HG03039 (cell line): Measurements from ENCODE around the gene TMOD3.

Experiments used
- ATAC-seq: cut with Tn5 transposase; IDR thresholded peaks from one replicate; pipeline ENCODE4 v1.9.1; 2021; ENCODE audit warnings: mild to moderate bottlenecking, moderate library complexity; ENCODE audit not compliant: unreplicated experiment

TMOD3 gene

GRCh38 chr15:51907136-51907862 lies 77.8 kb downstream of the TMOD3 start:
- no peak for ATAC-seq

- ATAC-seq: no peak
Measured at GRCh38 chr15:51908316-51908715, 78.9 kb downstream of the TMOD3 start.

GRCh38 chr15:51909584-51909983 lies 80.1 kb downstream of the TMOD3 start:
- ATAC-seq: no peak

GRCh38 chr15:51912528-51912927 lies 83.1 kb downstream of the TMOD3 start:
- ATAC-seq: no peak

GRCh38 chr15:51917493-51917892 lies 88.0 kb downstream of the TMOD3 start:
- no peak for ATAC-seq

- ATAC-seq: no peak
Measured at GRCh38 chr15:51924156-51925068, 95.0 kb downstream of the TMOD3 start.

- no peak for ATAC-seq
Measured at GRCh38 chr15:51926809-51927208, 97.4 kb downstream of the TMOD3 start.

GRCh38 chr15:51931016-51931415 lies 101.6 kb downstream of the TMOD3 start:
- ATAC-seq: no peak

- no peak for ATAC-seq
Measured at GRCh38 chr15:51931638-51932037, 102.2 kb downstream of the TMOD3 start.

- no peak for ATAC-seq
Measured at GRCh38 chr15:51932161-51932560, 102.7 kb downstream of the TMOD3 start.

- peak; percentile 82 for ATAC-seq
Measured at GRCh38 chr15:51935466-51936104, 106.1 kb downstream of the TMOD3 start.

GRCh38 chr15:51936105-51936478 lies 106.6 kb downstream of the TMOD3 start:
- no peak for ATAC-seq

- no peak for ATAC-seq
Measured at GRCh38 chr15:51938286-51938685, 108.8 kb downstream of the TMOD3 start.

GRCh38 chr15:51939216-51939615 lies 109.8 kb downstream of the TMOD3 start:
- ATAC-seq: no peak

GRCh38 chr15:51947124-51947523 lies 117.7 kb downstream of the TMOD3 start:
- ATAC-seq: no peak

GRCh38 chr15:51952805-51953204 lies 123.4 kb downstream of the TMOD3 start:
- no peak for ATAC-seq

- no peak for ATAC-seq
Measured at GRCh38 chr15:51955504-51955903, 126.1 kb downstream of the TMOD3 start.
